Stimulated activated effector memory CD8-positive, alpha-beta T cell treated with anti-CD3 and anti-CD28 coated beads, Interleukin-12 subunit alpha, Interleukin-12 subunit beta, amount 100 ng/mL, for 72 hours (primary cell): ENCODE data around the gene GABRB1.
A peak's percentile ranks its signal among the peaks of the same experiment; 100 is the strongest.

Experiments
- ATAC-seq: fragments of 150-1000 bp; cut with Tn5 transposase; 2 replicates; pipeline ENCODE4 v1.10.0; 2021
- DNase-seq, 2 donors: peaks; one replicate each; pipeline ENCODE4 v3.0.0; 2021 to 2022; ENCODE audit warnings: low spot score in 2 of 2
- H3K27ac Mint-ChIP-seq: one replicate; pipeline ENCODE4 v1.8.0; 2022; ENCODE audit warnings: mild to moderate bottlenecking, mixed read lengths
- H3K36me3 Mint-ChIP-seq: one replicate; pipeline ENCODE4 v1.8.0; 2022; ENCODE audit warnings: mild to moderate bottlenecking, mixed read lengths
- H3K4me1 Mint-ChIP-seq: one replicate; pipeline ENCODE4 v1.8.0; 2022; ENCODE audit warnings: mixed read lengths
- H3K4me3 Mint-ChIP-seq: one replicate; pipeline ENCODE4 v1.8.0; 2022; ENCODE audit warnings: mild to moderate bottlenecking, mixed read lengths
- H3K9me3 Mint-ChIP-seq: one replicate; pipeline ENCODE4 v1.8.0; 2022; ENCODE audit warnings: mixed read lengths

The GABRB1 gene

GRCh38 chr4:47122592-47123291 lies 91.4 kb downstream of the GABRB1 start:
- H3K9me3 Mint-ChIP-seq, result no peaks in the 10 kb centered on the region
- no peak overlapping the region for H3K27ac Mint-ChIP-seq
- H3K36me3 Mint-ChIP-seq, result no peaks in the 10 kb centered on the region
- no peak overlapping the region for H3K4me3 Mint-ChIP-seq
- ATAC-seq (peak; percentile 66), DNase-seq (peak; percentile 40 to 77)
- H3K4me1 Mint-ChIP-seq, result no peaks in the 10 kb centered on the region

- DNase-seq, result no peak
- H3K36me3 Mint-ChIP-seq, result no peaks in the 10 kb centered on the region
- H3K9me3 Mint-ChIP-seq, result no peaks in the 10 kb centered on the region
- H3K27ac Mint-ChIP-seq, result no peak overlapping the region
- no peaks in the 10 kb centered on the region for H3K4me1 Mint-ChIP-seq
- ATAC-seq, result no peak
- no peak overlapping the region for H3K4me3 Mint-ChIP-seq
Observed at GRCh38 chr4:47128991-47129390, 97.6 kb downstream of the GABRB1 start.

- no peaks in the 10 kb centered on the region for H3K4me1 Mint-ChIP-seq
- no peak overlapping the region for H3K27ac Mint-ChIP-seq
- no peak for DNase-seq
- no peak for ATAC-seq
- H3K4me3 Mint-ChIP-seq, result no peak overlapping the region
- no peaks in the 10 kb centered on the region for H3K36me3 Mint-ChIP-seq
- H3K9me3 Mint-ChIP-seq, result no peaks in the 10 kb centered on the region
Observed at GRCh38 chr4:47135210-47135609, 103.8 kb downstream of the GABRB1 start.

- Mint-ChIP-seq H3K4me3 (no peak overlapping the region), H3K9me3 (no peaks in the 10 kb centered on the region), H3K27ac (no peak overlapping the region), H3K4me1 (no peaks in the 10 kb centered on the region), H3K36me3 (no peaks in the 10 kb centered on the region)
- no peak for DNase-seq
- ATAC-seq, result no peak
Observed at GRCh38 chr4:47143261-47143660, 111.9 kb downstream of the GABRB1 start.

GRCh38 chr4:47145630-47146029 lies 114.3 kb downstream of the GABRB1 start:
- Mint-ChIP-seq H3K4me3 (no peak overlapping the region), H3K36me3 (no peaks in the 10 kb centered on the region), H3K9me3 (no peaks in the 10 kb centered on the region), H3K4me1 (no peaks in the 10 kb centered on the region), H3K27ac (no peak overlapping the region)
- DNase-seq (no peak), ATAC-seq (peak; percentile 66)

- Mint-ChIP-seq H3K27ac (no peak overlapping the region), H3K9me3 (no peaks in the 10 kb centered on the region), H3K36me3 (no peaks in the 10 kb centered on the region), H3K4me3 (no peak overlapping the region), H3K4me1 (no peaks in the 10 kb centered on the region)
- no peak for ATAC-seq
- DNase-seq, result no peak
Observed at GRCh38 chr4:47154816-47155370, 123.5 kb downstream of the GABRB1 start.

- ATAC-seq, result no peak
- H3K4me3 Mint-ChIP-seq, result no peak overlapping the region
- H3K36me3 Mint-ChIP-seq, result no peaks in the 10 kb centered on the region
- DNase-seq, result no peak
- H3K27ac Mint-ChIP-seq, result no peak overlapping the region
- H3K9me3 Mint-ChIP-seq, result no peaks in the 10 kb centered on the region
- no peaks in the 10 kb centered on the region for H3K4me1 Mint-ChIP-seq
Observed at GRCh38 chr4:47155919-47156318, 124.6 kb downstream of the GABRB1 start.

- Mint-ChIP-seq H3K4me1 (no peaks in the 10 kb centered on the region), H3K27ac (no peak overlapping the region), H3K9me3 (peaks cover under 1% of the 10 kb centered on the region), H3K36me3 (no peaks in the 10 kb centered on the region), H3K4me3 (no peak overlapping the region)
- ATAC-seq, result no peak
- DNase-seq, result no peak
Observed at GRCh38 chr4:47160095-47160494, 128.7 kb downstream of the GABRB1 start.

GRCh38 chr4:47167081-47168035 lies 136.0 kb downstream of the GABRB1 start:
- ATAC-seq, result no peak
- Mint-ChIP-seq H3K4me1 (no peaks in the 10 kb centered on the region), H3K27ac (no peak overlapping the region), H3K9me3 (peaks cover 3% of the 10 kb centered on the region), H3K4me3 (no peak overlapping the region), H3K36me3 (no peaks in the 10 kb centered on the region)
- no peak for DNase-seq

GRCh38 chr4:47184083-47184482 lies 152.7 kb downstream of the GABRB1 start:
- DNase-seq (no peak), ATAC-seq (no peak)
- Mint-ChIP-seq H3K27ac (no peak overlapping the region), H3K36me3 (no peaks in the 10 kb centered on the region), H3K4me1 (no peaks in the 10 kb centered on the region), H3K9me3 (no peaks in the 10 kb centered on the region), H3K4me3 (no peak overlapping the region)

GRCh38 chr4:47185761-47186160 lies 154.4 kb downstream of the GABRB1 start:
- Mint-ChIP-seq H3K27ac (no peak overlapping the region), H3K4me1 (no peaks in the 10 kb centered on the region), H3K4me3 (no peak overlapping the region), H3K36me3 (no peaks in the 10 kb centered on the region), H3K9me3 (no peaks in the 10 kb centered on the region)
- DNase-seq, result no peak
- ATAC-seq, result no peak

GRCh38 chr4:47187608-47188007 lies 156.2 kb downstream of the GABRB1 start:
- Mint-ChIP-seq H3K4me1 (no peaks in the 10 kb centered on the region), H3K27ac (no peak overlapping the region), H3K4me3 (no peak overlapping the region), H3K36me3 (no peaks in the 10 kb centered on the region), H3K9me3 (no peaks in the 10 kb centered on the region)
- ATAC-seq, result no peak
- no peak for DNase-seq

GRCh38 chr4:47193179-47193578 lies 161.8 kb downstream of the GABRB1 start:
- ATAC-seq, result no peak
- no peaks in the 10 kb centered on the region for H3K9me3 Mint-ChIP-seq
- H3K4me1 Mint-ChIP-seq, result no peaks in the 10 kb centered on the region
- H3K27ac Mint-ChIP-seq, result no peak overlapping the region
- no peak overlapping the region for H3K4me3 Mint-ChIP-seq
- DNase-seq, result no peak
- H3K36me3 Mint-ChIP-seq, result no peaks in the 10 kb centered on the region

GRCh38 chr4:47194036-47194737 lies 162.8 kb downstream of the GABRB1 start:
- Mint-ChIP-seq H3K4me3 (no peak overlapping the region), H3K9me3 (no peaks in the 10 kb centered on the region), H3K36me3 (no peaks in the 10 kb centered on the region), H3K27ac (no peak overlapping the region), H3K4me1 (no peaks in the 10 kb centered on the region)
- DNase-seq, result no peak
- no peak for ATAC-seq

- Mint-ChIP-seq H3K36me3 (no peaks in the 10 kb centered on the region), H3K27ac (no peak overlapping the region), H3K4me3 (no peak overlapping the region), H3K4me1 (no peaks in the 10 kb centered on the region), H3K9me3 (no peaks in the 10 kb centered on the region)
- DNase-seq (no peak), ATAC-seq (no peak)
Observed at GRCh38 chr4:47195706-47196105, 164.3 kb downstream of the GABRB1 start.
